Activated CD4-positive, alpha-beta T cell treated with anti-CD3 and anti-CD28 coated beads, Interleukin-2, amount 10 ng/mL, durations not matched to agents 7 days and 5 days (primary cell): Measurements from ENCODE around the gene ZNF593OS. TPM values are rescaled to one million over a fixed set of nuclear protein-coding genes. Genes with fewer than 3 reads are reported as not detected.
A peak's percentile ranks its signal among the peaks of the same experiment; 100 is the strongest.

Experiments used
- CTCF ChIA-PET: fragments of 350-600 bp; sonication (Branson Sonifier 250); formaldehyde crosslinking; loops from one replicate; lab custom pipeline; 2021; ENCODE audit warnings: antibody characterized with exemption; lab: Charles Lee
- POLR2A ChIA-PET: fragments of 350-600 bp; sonication (Branson Sonifier 250); formaldehyde crosslinking; loops from one replicate; lab custom pipeline; 2021; ENCODE audit warnings: antibody characterized with exemption; lab: Charles Lee
- DNase-seq: peaks from one replicate; pipeline ENCODE4 v3.0.0-alpha.2; 2020
- H3K27ac Mint-ChIP-seq: one replicate; pipeline ENCODE4 v1.8.0; 2021; ENCODE audit warnings: mild to moderate bottlenecking, moderate library complexity, mixed read lengths
- H3K27me3 Mint-ChIP-seq: one replicate; pipeline ENCODE4 v1.8.0; 2021; ENCODE audit warnings: mixed read lengths
- H3K36me3 Mint-ChIP-seq: one replicate; pipeline ENCODE4 v1.8.0; 2021; ENCODE audit warnings: low read depth, mixed read lengths
- H3K4me1 Mint-ChIP-seq: one replicate; pipeline ENCODE4 v1.8.0; 2021; ENCODE audit warnings: mixed read lengths
- H3K4me3 Mint-ChIP-seq: one replicate; pipeline ENCODE4 v1.8.0; 2021; ENCODE audit warnings: mild to moderate bottlenecking, moderate library complexity, mixed read lengths
- H3K9me3 Mint-ChIP-seq: one replicate; pipeline ENCODE4 v1.8.0; 2021; ENCODE audit warnings: mixed read lengths
- total RNA-seq, 2 experiments: library from RNA; stranded (reverse); gene quantifications; one replicate each; pipeline ENCODE4 v1.2.3, GENCODE V29; 2021

Gene ZNF593OS
- total RNA-seq, 2 experiments from 2014 or later = not detected

DNA sequence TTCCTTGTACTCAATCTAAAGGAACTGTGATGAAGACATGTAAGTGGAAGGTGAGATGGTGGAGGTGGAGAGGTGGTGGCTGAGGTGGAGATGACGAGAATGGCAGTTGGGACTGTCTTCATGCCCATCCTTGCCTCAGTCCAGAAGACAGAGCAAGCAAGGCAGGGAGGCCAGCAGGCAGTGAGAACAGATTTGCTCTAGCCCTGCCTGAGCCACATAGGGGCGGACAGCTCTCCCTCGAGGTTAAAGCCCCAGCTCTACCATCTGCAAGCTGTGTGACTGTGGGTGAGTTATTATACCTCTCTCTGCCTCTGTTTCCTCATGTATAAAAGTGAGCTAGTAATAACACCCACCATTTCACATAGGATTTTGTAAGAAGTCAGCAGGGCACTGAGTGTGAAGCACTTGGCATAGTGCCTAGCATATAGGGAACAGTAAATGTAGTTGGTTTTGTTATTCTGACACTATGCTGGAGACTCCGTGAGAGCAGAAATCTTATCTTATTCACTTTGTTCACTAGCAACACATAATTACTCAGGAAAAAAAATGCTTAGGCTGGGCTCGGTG, 17.6 kb downstream of the ZNF593OS start:
- DNase-seq = no peak
- H3K36me3 Mint-ChIP-seq = no peaks in the 10 kb centered on the region
- no peaks in the 10 kb centered on the region for H3K9me3 Mint-ChIP-seq
- POLR2A ChIA-PET = no interaction called here
- peaks cover 3% of the 10 kb centered on the region for H3K4me1 Mint-ChIP-seq
- peaks cover 52% of the 10 kb centered on the region for H3K27me3 Mint-ChIP-seq
- H3K27ac Mint-ChIP-seq = no peak overlapping the region
- CTCF ChIA-PET = interaction anchor here (4.0 kb wide), 1 partner anchor 10 kb away, joined by 21 read pairs; no protein-coding TSS in a partner anchor
- no peak overlapping the region for H3K4me3 Mint-ChIP-seq

- CTCF ChIA-PET = interaction anchor here (0.6 to 0.7 kb wide), 2 partner anchors 40 to 46 kb away, joined by 3 read pairs; no protein-coding TSS in a partner anchor
Observed at GRCh38 chr1:26148887-26149286, 22.7 kb downstream of the ZNF593OS start.

DNA sequence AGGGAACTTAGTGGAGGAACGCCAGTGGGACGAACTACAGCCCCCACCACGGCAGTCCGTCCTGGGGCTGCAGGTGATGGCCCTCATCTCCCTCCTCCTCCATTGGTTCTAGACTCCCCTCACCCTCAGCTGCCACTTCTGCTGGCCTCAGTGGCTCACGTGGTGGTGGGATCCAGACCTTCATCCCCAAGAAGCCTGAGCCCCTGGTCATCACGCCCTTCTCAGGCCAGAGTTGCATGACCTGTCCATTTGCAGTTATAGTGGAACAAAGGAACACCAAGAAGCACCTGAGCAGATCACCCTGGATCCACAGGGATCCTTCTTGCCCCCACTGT, 25.7 kb downstream of the ZNF593OS start:
- ChIA-PET CTCF (interaction anchor here (0.6 to 3.5 kb wide), 14 partner anchors 18 to 486 kb away, joined by 3 to 44 read pairs (median 6); partner anchors contain the start of gene ZNF593), POLR2A (no interaction called here)
- DNase-seq = no peak
- no peak overlapping the region for H3K4me3 Mint-ChIP-seq
- H3K27me3 Mint-ChIP-seq = peaks cover 21% of the 10 kb centered on the region
- no peaks in the 10 kb centered on the region for H3K36me3 Mint-ChIP-seq
- H3K9me3 Mint-ChIP-seq = no peaks in the 10 kb centered on the region
- H3K27ac Mint-ChIP-seq = no peak overlapping the region
- peaks cover 2% of the 10 kb centered on the region for H3K4me1 Mint-ChIP-seq

More at GRCh38 chr1:26148887-26149286, 22.7 kb downstream of the ZNF593OS start:
- POLR2A ChIA-PET = no interaction called here
- peaks cover 31% of the 10 kb centered on the region for H3K27me3 Mint-ChIP-seq
- H3K9me3 Mint-ChIP-seq = no peaks in the 10 kb centered on the region
- no peak overlapping the region for H3K27ac Mint-ChIP-seq
- no peak overlapping the region for H3K4me3 Mint-ChIP-seq
- H3K4me1 Mint-ChIP-seq = peaks cover 2% of the 10 kb centered on the region
- H3K36me3 Mint-ChIP-seq = no peaks in the 10 kb centered on the region
- DNase-seq = no peak

GRCh38 chr1:26145041-26145959, 26.3 kb downstream of the ZNF593OS start:
- H3K27ac Mint-ChIP-seq = no peak overlapping the region
- H3K36me3 Mint-ChIP-seq = no peaks in the 10 kb centered on the region
- CTCF ChIA-PET = interaction anchor here (0.5 to 3.5 kb wide), 27 partner anchors 10 to 901 kb away, joined by 3 to 44 read pairs (median 5); partner anchors contain the start of genes CEP85, EXTL1, PDIK1L and ZNF593
- H3K4me1 Mint-ChIP-seq = peaks cover 2% of the 10 kb centered on the region
- H3K27me3 Mint-ChIP-seq = peaks cover 21% of the 10 kb centered on the region
- H3K9me3 Mint-ChIP-seq = no peaks in the 10 kb centered on the region
- peak; percentile 83 for DNase-seq
- POLR2A ChIA-PET = interaction anchor here (1.0 kb wide), 1 partner anchor 40 kb away, joined by 3 read pairs; no protein-coding TSS in a partner anchor
- H3K4me3 Mint-ChIP-seq = no peak overlapping the region

DNA sequence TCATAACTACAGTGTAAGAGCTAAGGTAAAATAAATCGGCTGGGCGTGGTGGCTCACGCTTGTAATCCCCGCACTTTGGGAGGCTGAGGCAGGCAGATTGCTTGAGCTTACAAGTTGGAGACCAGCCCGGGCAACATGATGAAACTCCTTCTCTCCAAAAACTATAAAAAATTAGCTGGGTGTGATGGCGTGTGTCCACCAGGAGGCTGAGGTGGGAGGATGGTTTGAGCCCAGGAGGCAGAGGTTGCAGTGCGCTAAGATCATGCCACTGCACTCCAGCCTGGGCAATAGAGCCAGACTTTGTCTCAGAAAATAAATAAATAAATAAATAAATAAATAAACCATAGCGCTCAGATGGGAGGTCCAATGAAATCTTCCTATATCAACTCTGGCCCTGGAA, 29.5 kb downstream of the ZNF593OS start:
- ChIA-PET CTCF (interaction anchor here (0.9 to 1.7 kb wide), 4 partner anchors 13 to 41 kb away, joined by 3 to 6 read pairs (median 3); no protein-coding TSS in a partner anchor), POLR2A (no interaction called here)
- no peak overlapping the region for H3K27ac Mint-ChIP-seq
- H3K36me3 Mint-ChIP-seq = no peaks in the 10 kb centered on the region
- H3K4me1 Mint-ChIP-seq = peaks cover 18% of the 10 kb centered on the region
- H3K9me3 Mint-ChIP-seq = no peaks in the 10 kb centered on the region
- peaks cover 3% of the 10 kb centered on the region for H3K27me3 Mint-ChIP-seq
- H3K4me3 Mint-ChIP-seq = no peak overlapping the region
- no peak for DNase-seq

- no peaks in the 10 kb centered on the region for H3K36me3 Mint-ChIP-seq
- H3K4me1 Mint-ChIP-seq = peaks cover 16% of the 10 kb centered on the region
- H3K27me3 Mint-ChIP-seq = no peaks in the 10 kb centered on the region
- POLR2A ChIA-PET = interaction anchor here (0.8 to 1.1 kb wide), 3 partner anchors 12 to 331 kb away, joined by 3 to 7 read pairs (median 4); partner anchors contain the start of gene PDIK1L
- no peak for DNase-seq
- H3K9me3 Mint-ChIP-seq = no peaks in the 10 kb centered on the region
- peak overlapping the region; percentile 44 for H3K27ac Mint-ChIP-seq
- H3K4me3 Mint-ChIP-seq = peak overlapping the region; percentile 18
- CTCF ChIA-PET = interaction anchor here (0.6 to 2.3 kb wide), 11 partner anchors 11 to 275 kb away, joined by 3 to 14 read pairs (median 4); partner anchors contain the start of genes ZNF593 and ZNF593OS
Observed at GRCh38 chr1:26138974-26139558, 32.6 kb downstream of the ZNF593OS start.

GRCh38 chr1:26134466-26134865, 37.2 kb downstream of the ZNF593OS start:
- no peaks in the 10 kb centered on the region for H3K27me3 Mint-ChIP-seq
- ChIA-PET CTCF (no interaction called here), POLR2A (no interaction called here)
- DNase-seq = no peak
- H3K27ac Mint-ChIP-seq = no peak overlapping the region
- no peaks in the 10 kb centered on the region for H3K36me3 Mint-ChIP-seq
- H3K9me3 Mint-ChIP-seq = no peaks in the 10 kb centered on the region
- peaks cover 17% of the 10 kb centered on the region for H3K4me1 Mint-ChIP-seq
- no peak overlapping the region for H3K4me3 Mint-ChIP-seq

- POLR2A ChIA-PET = no interaction called here
- H3K36me3 Mint-ChIP-seq = peaks cover 2% of the 10 kb centered on the region
- H3K4me3 Mint-ChIP-seq = no peak overlapping the region
- H3K9me3 Mint-ChIP-seq = no peaks in the 10 kb centered on the region
- DNase-seq = no peak
- no peaks in the 10 kb centered on the region for H3K27me3 Mint-ChIP-seq
- no peak overlapping the region for H3K27ac Mint-ChIP-seq
- CTCF ChIA-PET = interaction anchor here (0.7 to 1.6 kb wide), 4 partner anchors 9 to 12 kb away, joined by 3 to 4 read pairs (median 3); no protein-coding TSS in a partner anchor
- H3K4me1 Mint-ChIP-seq = peaks cover 19% of the 10 kb centered on the region
Observed at GRCh38 chr1:26132834-26133167, 38.8 kb downstream of the ZNF593OS start.

- Mint-ChIP-seq H3K9me3 (no peaks in the 10 kb centered on the region), H3K36me3 (peaks cover 2% of the 10 kb centered on the region), H3K27ac (no peak overlapping the region), H3K27me3 (no peaks in the 10 kb centered on the region), H3K4me3 (no peak overlapping the region), H3K4me1 (peaks cover 24% of the 10 kb centered on the region)
- DNase-seq = no peak
- CTCF ChIA-PET = interaction anchor here (0.7 to 1.6 kb wide), 3 partner anchors 8 to 12 kb away, joined by 3 read pairs; no protein-coding TSS in a partner anchor
- POLR2A ChIA-PET = no interaction called here
Observed at GRCh38 chr1:26132128-26132833, 39.4 kb downstream of the ZNF593OS start.

DNA sequence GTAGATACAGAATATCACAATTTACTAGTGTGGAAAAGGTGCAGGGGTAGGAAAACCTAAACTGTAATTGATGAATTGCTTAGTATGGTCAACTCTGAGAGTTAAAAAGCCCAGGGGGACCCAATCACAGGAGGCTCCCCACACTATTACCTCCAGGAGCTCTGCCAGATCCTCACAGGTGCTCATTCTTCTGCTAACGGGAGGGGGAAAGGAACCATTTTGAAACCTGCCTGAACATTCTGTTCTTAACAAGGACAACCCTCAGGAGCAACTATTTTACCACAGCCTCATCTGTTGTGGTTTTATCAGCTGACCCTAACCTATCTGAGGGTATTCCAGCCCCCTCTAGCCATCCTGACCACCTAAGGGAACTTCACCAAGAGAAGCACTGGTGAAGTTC, 40.9 kb downstream of the ZNF593OS start:
- ChIA-PET POLR2A (no interaction called here), CTCF (interaction anchor here (0.6 to 1.5 kb wide), 3 partner anchors 12 to 26 kb away, joined by 3 to 5 read pairs (median 4); no protein-coding TSS in a partner anchor)
- H3K36me3 Mint-ChIP-seq = peaks cover 7% of the 10 kb centered on the region
- H3K27ac Mint-ChIP-seq = peak overlapping the region; percentile 47
- H3K9me3 Mint-ChIP-seq = no peaks in the 10 kb centered on the region
- H3K27me3 Mint-ChIP-seq = no peaks in the 10 kb centered on the region
- DNase-seq = no peak
- peaks cover 40% of the 10 kb centered on the region for H3K4me1 Mint-ChIP-seq
- no peak overlapping the region for H3K4me3 Mint-ChIP-seq

DNA sequence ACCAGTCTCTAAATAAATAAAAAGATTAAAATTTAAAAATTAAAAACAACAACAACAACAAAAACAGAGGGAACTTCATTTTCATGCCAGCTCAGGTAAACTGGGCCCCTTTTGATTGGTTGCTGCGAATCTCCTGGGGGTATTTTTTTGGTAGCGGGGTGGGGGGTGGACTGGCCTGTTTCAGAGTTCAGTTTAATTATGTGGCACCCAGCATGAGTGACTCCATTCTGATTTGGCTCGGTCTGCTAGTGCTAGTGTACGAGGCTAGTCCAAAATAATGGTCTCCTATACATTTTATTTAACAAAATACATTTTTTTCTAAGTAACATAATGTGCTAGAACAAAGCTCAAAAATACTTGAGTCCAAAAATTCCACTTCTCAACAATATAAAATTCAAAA, 41.9 kb downstream of the ZNF593OS start:
- Mint-ChIP-seq H3K27ac (no peak overlapping the region), H3K4me1 (peaks cover 48% of the 10 kb centered on the region), H3K9me3 (no peaks in the 10 kb centered on the region), H3K36me3 (peaks cover 11% of the 10 kb centered on the region), H3K27me3 (no peaks in the 10 kb centered on the region), H3K4me3 (no peak overlapping the region)
- no peak for DNase-seq
- POLR2A ChIA-PET = no interaction called here
- CTCF ChIA-PET = interaction anchor here (0.7 to 1.5 kb wide), 3 partner anchors 15 to 89 kb away, joined by 3 to 5 read pairs (median 3); no protein-coding TSS in a partner anchor
